GM18867 (cell line): Measurements from ENCODE around the gene FYN.

ENCODE experiments used
- ATAC-seq: cut with Tn5 transposase; IDR thresholded peaks from one replicate; pipeline ENCODE4 v1.9.1; 2021; ENCODE audit warnings: mild to moderate bottlenecking, moderate library complexity; ENCODE audit not compliant: unreplicated experiment

FYN gene

GRCh38 chr6:111667931-111668330, 205.3 kb downstream of the FYN start:
- no peak for ATAC-seq

GRCh38 chr6:111666847-111667246, 206.4 kb downstream of the FYN start:
- no peak for ATAC-seq

- ATAC-seq: no peak
These were observed 208.7 kb downstream of the FYN start for GRCh38 chr6:111664565-111665030.

- ATAC-seq: no peak
These were observed 209.3 kb downstream of the FYN start for GRCh38 chr6:111663692-111664564.

GRCh38 chr6:111662794-111663593, 210.3 kb downstream of the FYN start:
- ATAC-seq: no peak

GRCh38 chr6:111662072-111662793, 211.0 kb downstream of the FYN start:
- no peak for ATAC-seq

GRCh38 chr6:111661541-111662061, 211.7 kb downstream of the FYN start:
- no peak for ATAC-seq

- no peak for ATAC-seq
These were observed 212.7 kb downstream of the FYN start for GRCh38 chr6:111660531-111660930.

- no peak for ATAC-seq
These were observed 214.6 kb downstream of the FYN start for GRCh38 chr6:111658462-111659154.

- no peak for ATAC-seq
These were observed 216.1 kb downstream of the FYN start for GRCh38 chr6:111657146-111657545.

GRCh38 chr6:111653979-111654378, 219.3 kb downstream of the FYN start:
- no peak for ATAC-seq

GRCh38 chr6:111653434-111653833, 219.8 kb downstream of the FYN start:
- ATAC-seq: no peak

GRCh38 chr6:111652156-111652555, 221.1 kb downstream of the FYN start:
- ATAC-seq: no peak

GRCh38 chr6:111651185-111652034, 221.8 kb downstream of the FYN start:
- no peak for ATAC-seq

- ATAC-seq: no peak
These were observed 223.2 kb downstream of the FYN start for GRCh38 chr6:111650049-111650448.

GRCh38 chr6:111648100-111648499, 225.2 kb downstream of the FYN start:
- ATAC-seq: no peak

GRCh38 chr6:111646942-111647341, 226.3 kb downstream of the FYN start:
- ATAC-seq: no peak

GRCh38 chr6:111646034-111646433, 227.2 kb downstream of the FYN start:
- ATAC-seq: no peak

GRCh38 chr6:111644893-111645430, 228.3 kb downstream of the FYN start:
- ATAC-seq: no peak
